Superior temporal gyrus (tissue), 1 donor: ENCODE measurements around the gene GRK5.

ENCODE experiments used
- DNase-seq: peaks from one replicate; pipeline ENCODE4 v3.0.0-alpha.2; 2016; ENCODE audit errors: extremely low spot score

The GRK5 gene

GRCh38 chr10:119341459-119342301 lies 134.3 kb downstream of the GRK5 start:
- DNase-seq: no peak

GRCh38 chr10:119342335-119342734 lies 135.0 kb downstream of the GRK5 start:
- no peak for DNase-seq

- DNase-seq: no peak
Measured at GRCh38 chr10:119343011-119343601, 135.7 kb downstream of the GRK5 start.

- DNase-seq: no peak
Measured at GRCh38 chr10:119344381-119344780, 137.0 kb downstream of the GRK5 start.

GRCh38 chr10:119346095-119346832 lies 138.9 kb downstream of the GRK5 start:
- DNase-seq: no peak

- DNase-seq: no peak
Measured at GRCh38 chr10:119347181-119347974, 140.0 kb downstream of the GRK5 start.

GRCh38 chr10:119348106-119348505 lies 140.7 kb downstream of the GRK5 start:
- DNase-seq: no peak

- no peak for DNase-seq
Measured at GRCh38 chr10:119348516-119349240, 141.3 kb downstream of the GRK5 start.

- DNase-seq: no peak
Measured at GRCh38 chr10:119349341-119349740, 142.0 kb downstream of the GRK5 start.

- DNase-seq: no peak
Measured at GRCh38 chr10:119349937-119350501, 142.6 kb downstream of the GRK5 start.

- DNase-seq: no peak
Measured at GRCh38 chr10:119350502-119351097, 143.2 kb downstream of the GRK5 start.

GRCh38 chr10:119351189-119351588 lies 143.8 kb downstream of the GRK5 start:
- DNase-seq: no peak

- DNase-seq: no peak
Measured at GRCh38 chr10:119352042-119352441, 144.7 kb downstream of the GRK5 start.

- no peak for DNase-seq
Measured at GRCh38 chr10:119352807-119353206, 145.4 kb downstream of the GRK5 start.

GRCh38 chr10:119353421-119353820 lies 146.1 kb downstream of the GRK5 start:
- no peak for DNase-seq

GRCh38 chr10:119355930-119356329 lies 148.6 kb downstream of the GRK5 start:
- no peak for DNase-seq

GRCh38 chr10:119357412-119358151 lies 150.2 kb downstream of the GRK5 start:
- DNase-seq: no peak

- DNase-seq: no peak
Measured at GRCh38 chr10:119358152-119358512, 150.8 kb downstream of the GRK5 start.

- no peak for DNase-seq
Measured at GRCh38 chr10:119358567-119358966, 151.2 kb downstream of the GRK5 start.

- DNase-seq: no peak
Measured at GRCh38 chr10:119359025-119359424, 151.7 kb downstream of the GRK5 start.
